ENCODE measurements around the gene FURIN.

FURIN gene

GRCh38 chr15:90877996-90878395 is 9.6 kb downstream of the FURIN start:
- no peak for DNase-seq (ENCODE audit: low spot score)
- TF ChIP-seq, protein P1, sequence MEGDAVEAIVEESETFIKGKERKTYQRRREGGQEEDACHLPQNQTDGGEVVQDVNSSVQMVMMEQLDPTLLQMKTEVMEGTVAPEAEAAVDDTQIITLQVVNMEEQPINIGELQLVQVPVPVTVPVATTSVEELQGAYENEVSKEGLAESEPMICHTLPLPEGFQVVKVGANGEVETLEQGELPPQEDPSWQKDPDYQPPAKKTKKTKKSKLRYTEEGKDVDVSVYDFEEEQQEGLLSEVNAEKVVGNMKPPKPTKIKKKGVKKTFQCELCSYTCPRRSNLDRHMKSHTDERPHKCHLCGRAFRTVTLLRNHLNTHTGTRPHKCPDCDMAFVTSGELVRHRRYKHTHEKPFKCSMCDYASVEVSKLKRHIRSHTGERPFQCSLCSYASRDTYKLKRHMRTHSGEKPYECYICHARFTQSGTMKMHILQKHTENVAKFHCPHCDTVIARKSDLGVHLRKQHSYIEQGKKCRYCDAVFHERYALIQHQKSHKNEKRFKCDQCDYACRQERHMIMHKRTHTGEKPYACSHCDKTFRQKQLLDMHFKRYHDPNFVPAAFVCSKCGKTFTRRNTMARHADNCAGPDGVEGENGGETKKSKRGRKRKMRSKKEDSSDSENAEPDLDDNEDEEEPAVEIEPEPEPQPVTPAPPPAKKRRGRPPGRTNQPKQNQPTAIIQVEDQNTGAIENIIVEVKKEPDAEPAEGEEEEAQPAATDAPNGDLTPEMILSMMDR (IDR thresholded peaks at IDR 0.05; ENCODE audit: borderline replicate concordance, control extremely low read depth, extremely low read depth, insufficient read depth, missing control alignments) = no peak
- in situ Hi-C loops (cut with MboI; ENCODE audit: low sequenced_read_pairs, unreplicated experiment) = loop anchor here (25.0 kb wide), 2 partner anchors 391 to 566 kb away; no protein-coding TSS in a partner anchor

- TF ChIP-seq, protein P1 (IDR thresholded peaks at IDR 0.05; ENCODE audit: borderline replicate concordance, control extremely low read depth, extremely low read depth, insufficient read depth, missing control alignments) = no peak
- in situ Hi-C loops (cut with MboI; ENCODE audit: low sequenced_read_pairs, unreplicated experiment) = loop anchor here (25.0 kb wide), 2 partner anchors 391 to 566 kb away; no protein-coding TSS in a partner anchor
- no peak for DNase-seq (ENCODE audit: low spot score)
These were observed 10.3 kb downstream of the FURIN start for GRCh38 chr15:90878660-90879059.

DNA sequence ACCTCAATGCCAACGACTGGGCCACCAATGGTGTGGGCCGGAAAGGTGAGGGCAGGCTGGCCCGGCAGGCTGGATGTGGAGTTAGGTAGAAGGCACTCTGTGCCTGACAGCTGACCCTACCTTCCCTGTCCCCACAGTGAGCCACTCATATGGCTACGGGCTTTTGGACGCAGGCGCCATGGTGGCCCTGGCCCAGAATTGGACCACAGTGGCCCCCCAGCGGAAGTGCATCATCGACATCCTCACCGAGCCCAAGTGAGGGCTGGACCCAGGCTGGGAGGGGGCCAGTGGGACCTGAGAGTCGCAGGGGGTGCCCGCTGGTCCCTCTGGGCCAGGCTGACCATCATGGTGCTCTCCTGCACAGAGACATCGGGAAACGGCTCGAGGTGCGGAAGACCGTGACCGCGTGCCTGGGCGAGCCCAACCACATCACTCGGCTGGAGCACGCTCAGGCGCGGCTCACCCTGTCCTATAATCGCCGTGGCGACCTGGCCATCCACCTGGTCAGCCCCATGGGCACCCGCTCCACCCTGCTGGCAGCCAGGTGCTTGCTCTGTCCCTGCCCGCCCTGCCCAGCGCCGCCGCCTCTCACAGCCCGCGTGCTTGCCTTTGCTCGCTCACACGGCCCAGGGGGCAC is 11.5 kb downstream of the FURIN start:
- no peak for DNase-seq (ENCODE audit: low spot score)
- in situ Hi-C loops (cut with MboI; ENCODE audit: low sequenced_read_pairs, unreplicated experiment) = loop anchor here (10.0 to 25.0 kb wide), 3 partner anchors 185 to 568 kb away; no protein-coding TSS in a partner anchor
- TF ChIP-seq, protein P1 (IDR thresholded peaks at IDR 0.05; ENCODE audit: borderline replicate concordance, control extremely low read depth, extremely low read depth, insufficient read depth, missing control alignments) = no peak

- in situ Hi-C loops (cut with MboI; ENCODE audit: low sequenced_read_pairs, unreplicated experiment) = loop anchor here (10.0 to 25.0 kb wide), 3 partner anchors 186 to 568 kb away; no protein-coding TSS in a partner anchor
- no peak for DNase-seq (ENCODE audit: low spot score)
- TF ChIP-seq, protein P1 (IDR thresholded peaks at IDR 0.05; ENCODE audit: borderline replicate concordance, control extremely low read depth, extremely low read depth, insufficient read depth, missing control alignments) = no peak
These were observed 12.2 kb downstream of the FURIN start for GRCh38 chr15:90880381-90881145.

DNA sequence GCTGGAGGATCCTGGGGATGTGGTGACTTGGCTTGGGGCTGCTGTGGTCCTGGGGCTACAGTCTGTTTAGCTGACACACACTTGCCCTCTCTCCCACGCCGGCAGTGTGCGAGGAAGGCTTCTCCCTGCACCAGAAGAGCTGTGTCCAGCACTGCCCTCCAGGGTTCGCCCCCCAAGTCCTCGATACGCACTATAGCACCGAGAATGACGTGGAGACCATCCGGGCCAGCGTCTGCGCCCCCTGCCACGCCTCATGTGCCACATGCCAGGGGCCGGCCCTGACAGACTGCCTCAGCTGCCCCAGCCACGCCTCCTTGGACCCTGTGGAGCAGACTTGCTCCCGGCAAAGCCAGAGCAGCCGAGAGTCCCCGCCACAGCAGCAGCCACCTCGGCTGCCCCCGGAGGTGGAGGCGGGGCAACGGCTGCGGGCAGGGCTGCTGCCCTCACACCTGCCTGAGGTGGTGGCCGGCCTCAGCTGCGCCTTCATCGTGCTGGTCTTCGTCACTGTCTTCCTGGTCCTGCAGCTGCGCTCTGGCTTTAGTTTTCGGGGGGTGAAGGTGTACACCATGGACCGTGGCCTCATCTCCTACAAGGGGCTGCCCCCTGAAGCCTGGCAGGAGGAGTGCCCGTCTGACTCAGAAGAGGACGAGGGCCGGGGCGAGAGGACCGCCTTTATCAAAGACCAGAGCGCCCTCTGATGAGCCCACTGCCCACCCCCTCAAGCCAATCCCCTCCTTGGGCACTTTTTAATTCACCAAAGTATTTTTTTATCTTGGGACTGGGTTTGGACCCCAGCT is 13.0 kb downstream of the FURIN start:
- TF ChIP-seq, protein P1 (IDR thresholded peaks at IDR 0.05; ENCODE audit: borderline replicate concordance, control extremely low read depth, extremely low read depth, insufficient read depth, missing control alignments) = no peak
- DNase-seq (ENCODE audit: low spot score) = no peak
- in situ Hi-C loops (cut with MboI; ENCODE audit: low sequenced_read_pairs, unreplicated experiment) = loop anchor here (10.0 to 25.0 kb wide), 3 partner anchors 187 to 569 kb away; no protein-coding TSS in a partner anchor

Measured in GM13976 (cell line).